ENCODE measurements around the gene MARCHF2. TPM values are rescaled to one million over a fixed set of nuclear protein-coding genes. Genes with fewer than 3 reads are reported as not detected.

The MARCHF2 gene
- total RNA-seq, 3 donors from 2014 or later (not counting 1 experiment from before 2014, with no cell fraction given), result 32.4 to 42.3 (median 37.2) TPM

DNA sequence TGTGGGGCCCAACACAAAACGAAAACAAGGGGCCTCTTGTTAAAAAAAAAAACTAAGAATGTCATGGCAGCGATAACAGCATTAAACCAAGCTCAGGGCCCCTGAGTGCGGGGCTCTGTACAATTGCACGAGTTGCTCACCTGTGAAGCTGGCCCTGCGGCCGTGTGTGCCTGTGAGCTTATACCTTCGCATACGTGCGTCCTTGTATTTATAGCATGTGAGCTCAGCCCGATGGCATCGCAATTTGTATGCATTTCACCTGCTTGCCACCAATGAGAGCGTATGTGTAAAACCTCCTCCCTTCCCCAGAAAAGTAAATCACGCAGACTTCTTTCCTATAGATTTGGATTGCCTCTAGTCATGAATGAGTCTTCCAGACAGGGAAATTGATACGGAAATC, 48.8 kb downstream of the MARCHF2 start:
- Histone ChIP-seq H3K27me3 (ENCODE audit: control insufficient read depth, insufficient read depth, low read length) (no peaks in the 10 kb centered on the region), H3K9me3 (ENCODE audit: control insufficient read depth, insufficient read depth, low read length) (no peaks in the 10 kb centered on the region), H3K36me3 (ENCODE audit: control insufficient read depth, insufficient read depth, low read length) (peaks cover 54% of the 10 kb centered on the region), H3K27ac (ENCODE audit: low read length) (no peak overlapping the region), H3K4me1 (ENCODE audit: control insufficient read depth, insufficient read depth, low read length) (no peaks in the 10 kb centered on the region), H3K4me3 (ENCODE audit: low read length) (no peak overlapping the region)
- Mint-ChIP-seq H3K9me3 (no peaks in the 10 kb centered on the region), H3K27ac (peak overlapping the region in 1 of 2 donors; percentile 23), H3K4me1 (peaks cover 51 to 60% of the 10 kb centered on the region in 2 donors), H3K36me3 (peaks cover 22% of the 10 kb centered on the region), H3K4me3 (no peak overlapping the region), H3K27me3 (ENCODE audit: low read depth in 2 of 2) (no peaks in the 10 kb centered on the region)
- no peak for DNase-seq
- TF ChIP-seq, protein P1, sequence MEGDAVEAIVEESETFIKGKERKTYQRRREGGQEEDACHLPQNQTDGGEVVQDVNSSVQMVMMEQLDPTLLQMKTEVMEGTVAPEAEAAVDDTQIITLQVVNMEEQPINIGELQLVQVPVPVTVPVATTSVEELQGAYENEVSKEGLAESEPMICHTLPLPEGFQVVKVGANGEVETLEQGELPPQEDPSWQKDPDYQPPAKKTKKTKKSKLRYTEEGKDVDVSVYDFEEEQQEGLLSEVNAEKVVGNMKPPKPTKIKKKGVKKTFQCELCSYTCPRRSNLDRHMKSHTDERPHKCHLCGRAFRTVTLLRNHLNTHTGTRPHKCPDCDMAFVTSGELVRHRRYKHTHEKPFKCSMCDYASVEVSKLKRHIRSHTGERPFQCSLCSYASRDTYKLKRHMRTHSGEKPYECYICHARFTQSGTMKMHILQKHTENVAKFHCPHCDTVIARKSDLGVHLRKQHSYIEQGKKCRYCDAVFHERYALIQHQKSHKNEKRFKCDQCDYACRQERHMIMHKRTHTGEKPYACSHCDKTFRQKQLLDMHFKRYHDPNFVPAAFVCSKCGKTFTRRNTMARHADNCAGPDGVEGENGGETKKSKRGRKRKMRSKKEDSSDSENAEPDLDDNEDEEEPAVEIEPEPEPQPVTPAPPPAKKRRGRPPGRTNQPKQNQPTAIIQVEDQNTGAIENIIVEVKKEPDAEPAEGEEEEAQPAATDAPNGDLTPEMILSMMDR (IDR thresholded peaks at IDR 0.05), result no peak
- no peak for ATAC-seq
- intact Hi-C loops (cut with micrococcal nuclease), result no loop called here
- WGBS (ENCODE audit: insufficient coverage), result 94% methylated on average over 14 of the region's 14 CpGs

DNA sequence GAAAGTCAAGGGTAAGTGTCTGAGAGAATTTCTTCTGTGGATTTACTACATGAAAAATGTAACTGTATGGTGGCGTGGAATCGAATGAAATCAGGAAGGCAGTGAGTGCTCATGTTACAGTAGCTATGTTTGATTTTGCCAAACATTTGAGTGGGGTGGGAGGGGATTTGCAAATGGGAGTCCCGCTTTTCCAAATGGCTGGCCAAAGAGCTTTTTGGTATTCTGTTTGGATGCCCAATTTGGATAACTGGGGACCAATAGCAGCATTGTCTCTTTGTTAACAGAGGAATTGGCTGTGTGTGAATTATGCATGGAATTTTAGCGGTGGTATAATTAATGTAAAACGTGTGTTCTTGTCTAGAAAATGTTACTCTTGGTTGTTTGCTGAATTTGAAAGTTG, 49.5 kb downstream of the MARCHF2 start:
- no peak for ATAC-seq

DNA sequence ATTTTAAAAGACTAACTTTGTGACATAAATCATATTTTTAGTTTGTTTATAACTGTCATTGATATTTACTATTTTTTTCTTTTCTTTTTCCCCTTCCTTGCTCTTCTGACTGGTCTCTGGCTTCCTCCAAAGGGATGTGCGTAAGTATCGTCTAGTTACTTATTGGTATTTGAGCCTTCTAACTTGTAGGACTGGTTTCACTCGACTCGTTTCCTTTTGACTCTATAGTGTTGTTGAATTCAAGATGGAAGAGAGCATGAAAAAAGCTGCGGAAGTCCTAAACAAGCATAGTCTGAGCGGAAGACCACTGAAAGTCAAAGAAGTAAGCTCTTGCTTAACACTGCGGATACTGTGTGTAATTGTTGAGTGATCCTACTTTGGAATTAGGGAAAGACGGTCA, 50.3 kb downstream of the MARCHF2 start:
- no peak overlapping the region for H3K27ac Mint-ChIP-seq
- Histone ChIP-seq H3K9me3 (ENCODE audit: control insufficient read depth, insufficient read depth, low read length) (no peaks in the 10 kb centered on the region), H3K27ac (ENCODE audit: low read length) (no peak overlapping the region), H3K27me3 (ENCODE audit: control insufficient read depth, insufficient read depth, low read length) (no peaks in the 10 kb centered on the region), H3K4me3 (ENCODE audit: low read length) (no peak overlapping the region), H3K4me1 (ENCODE audit: control insufficient read depth, insufficient read depth, low read length) (no peaks in the 10 kb centered on the region), H3K36me3 (ENCODE audit: control insufficient read depth, insufficient read depth, low read length) (peaks cover 53% of the 10 kb centered on the region)
- no peaks in the 10 kb centered on the region for H3K9me3 Mint-ChIP-seq
- peaks cover 42 to 48% of the 10 kb centered on the region in 2 donors for H3K4me1 Mint-ChIP-seq
- ATAC-seq, result no peak
- intact Hi-C loops (cut with micrococcal nuclease), result no loop called here
- TF ChIP-seq, protein P1 (IDR thresholded peaks at IDR 0.05), result no peak
- H3K36me3 Mint-ChIP-seq, result peaks cover 31% of the 10 kb centered on the region
- no peak for DNase-seq
- no peaks in the 10 kb centered on the region for H3K27me3 Mint-ChIP-seq (ENCODE audit: low read depth in 2 of 2)
- WGBS (ENCODE audit: insufficient coverage), result 92% methylated on average over 8 of the region's 8 CpGs
- H3K4me3 Mint-ChIP-seq, result no peak overlapping the region

More for the DNA sequence above, 49.5 kb downstream of the MARCHF2 start:
- Histone ChIP-seq H3K27ac (ENCODE audit: low read length) (no peak overlapping the region), H3K36me3 (ENCODE audit: control insufficient read depth, insufficient read depth, low read length) (peaks cover 54% of the 10 kb centered on the region), H3K4me3 (ENCODE audit: low read length) (no peak overlapping the region), H3K9me3 (ENCODE audit: control insufficient read depth, insufficient read depth, low read length) (no peaks in the 10 kb centered on the region), H3K4me1 (ENCODE audit: control insufficient read depth, insufficient read depth, low read length) (no peaks in the 10 kb centered on the region), H3K27me3 (ENCODE audit: control insufficient read depth, insufficient read depth, low read length) (no peaks in the 10 kb centered on the region)
- no peak overlapping the region for H3K4me3 Mint-ChIP-seq
- 92% methylated on average over 5 of the region's 5 CpGs for WGBS (ENCODE audit: insufficient coverage)
- intact Hi-C loops (cut with micrococcal nuclease), result no loop called here
- DNase-seq, result no peak
- no peaks in the 10 kb centered on the region for H3K27me3 Mint-ChIP-seq (ENCODE audit: low read depth in 2 of 2)
- H3K27ac Mint-ChIP-seq, result peak overlapping the region in 1 of 2 donors; percentile 23
- peaks cover 29% of the 10 kb centered on the region for H3K36me3 Mint-ChIP-seq
- TF ChIP-seq, protein P1 (IDR thresholded peaks at IDR 0.05), result no peak
- peaks cover 48 to 56% of the 10 kb centered on the region in 2 donors for H3K4me1 Mint-ChIP-seq
- H3K9me3 Mint-ChIP-seq, result no peaks in the 10 kb centered on the region

DNA sequence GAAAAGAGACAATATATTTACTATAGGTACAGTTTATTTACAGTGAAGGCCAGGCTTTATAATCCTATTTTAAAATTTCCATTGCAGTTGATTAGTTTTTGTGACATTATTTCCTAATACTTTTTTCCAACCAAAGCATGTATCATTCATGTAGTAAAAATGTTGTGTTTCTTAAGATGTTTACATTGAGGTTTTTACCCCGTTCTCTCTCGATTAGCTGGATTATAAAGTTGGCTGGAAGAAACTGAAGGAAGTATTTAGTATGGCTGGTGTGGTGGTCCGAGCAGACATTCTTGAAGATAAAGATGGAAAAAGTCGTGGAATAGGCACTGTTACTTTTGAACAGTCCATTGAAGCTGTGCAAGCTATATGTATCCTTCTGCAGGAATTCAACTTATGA, 52.9 kb downstream of the MARCHF2 start:
- H3K9me3 Mint-ChIP-seq, result no peaks in the 10 kb centered on the region
- no peak overlapping the region for H3K27ac Mint-ChIP-seq
- H3K36me3 Mint-ChIP-seq, result peaks cover 44% of the 10 kb centered on the region
- Histone ChIP-seq H3K4me3 (ENCODE audit: low read length) (no peak overlapping the region), H3K27me3 (ENCODE audit: control insufficient read depth, insufficient read depth, low read length) (no peaks in the 10 kb centered on the region), H3K27ac (ENCODE audit: low read length) (no peak overlapping the region), H3K36me3 (ENCODE audit: control insufficient read depth, insufficient read depth, low read length) (peaks cover 78% of the 10 kb centered on the region), H3K9me3 (ENCODE audit: control insufficient read depth, insufficient read depth, low read length) (no peaks in the 10 kb centered on the region), H3K4me1 (ENCODE audit: control insufficient read depth, insufficient read depth, low read length) (no peaks in the 10 kb centered on the region)
- H3K27me3 Mint-ChIP-seq (ENCODE audit: low read depth in 2 of 2), result no peaks in the 10 kb centered on the region
- intact Hi-C loops (cut with micrococcal nuclease), result no loop called here
- H3K4me1 Mint-ChIP-seq, result peaks cover 24 to 33% of the 10 kb centered on the region in 2 donors
- DNase-seq (no peak), ATAC-seq (no peak)
- WGBS (ENCODE audit: insufficient coverage), result 98% methylated on average over 4 of the region's 4 CpGs
- no peak overlapping the region for H3K4me3 Mint-ChIP-seq
- TF ChIP-seq, protein P1 (IDR thresholded peaks at IDR 0.05), result no peak
